Measurements from ENCODE around the gene FAM171A1. TPM values are rescaled to one million over a fixed set of nuclear protein-coding genes. Genes with fewer than 3 reads are reported as not detected.
"Not testable (repeated sequence)": the region's sequence is repeated elsewhere in the genome, so short reads cannot be mapped to it uniquely, and the experiment has no call there.

Gene FAM171A1
- total and polyA plus RNA-seq, 2 donors (not counting 1 experiment from before 2014, with no cell fraction given) = 8.8 to 10.3 TPM

- Histone ChIP-seq H3K9me3 (ENCODE audit: control insufficient read depth, insufficient read depth, low read depth, low read length) (no peaks in the 10 kb centered on the region), H2AFZ (ENCODE audit: low read length) (no peak overlapping the region), H3K9ac (ENCODE audit: insufficient read depth, low read length) (no peak overlapping the region), H3K4me3 (replicated peaks in 1 of 4; ENCODE audit: control extremely low read depth in 1 of 4, insufficient read depth in 1 of 4, low read depth in 3 of 4, low read length in 4 of 4) (no peak overlapping the region), H3K27ac (ENCODE audit: insufficient read depth, low read length) (no peak overlapping the region), H3K27me3 (ENCODE audit: control insufficient read depth, insufficient read depth, low read length) (no peaks in the 10 kb centered on the region), H3K79me2 (ENCODE audit: control insufficient read depth, insufficient read depth, low read length) (no peaks in the 10 kb centered on the region), H3K4me1 (ENCODE audit: control insufficient read depth, extremely low read depth, insufficient read depth, low read length) (no peaks in the 10 kb centered on the region), H3K4me2 (ENCODE audit: extremely low read depth, insufficient read depth, low read length) (no peak overlapping the region), H3K36me3 (ENCODE audit: control insufficient read depth, insufficient read depth, low read length) (no peaks in the 10 kb centered on the region), H4K20me1 (ENCODE audit: control insufficient read depth, extremely low read depth, insufficient read depth, low read length) (no peaks in the 10 kb centered on the region)
- no peak for TF ChIP-seq EZH2 (IDR thresholded peaks at IDR 0.05; ENCODE audit: low read length, missing control alignments)
- TF ChIP-seq, protein P1, sequence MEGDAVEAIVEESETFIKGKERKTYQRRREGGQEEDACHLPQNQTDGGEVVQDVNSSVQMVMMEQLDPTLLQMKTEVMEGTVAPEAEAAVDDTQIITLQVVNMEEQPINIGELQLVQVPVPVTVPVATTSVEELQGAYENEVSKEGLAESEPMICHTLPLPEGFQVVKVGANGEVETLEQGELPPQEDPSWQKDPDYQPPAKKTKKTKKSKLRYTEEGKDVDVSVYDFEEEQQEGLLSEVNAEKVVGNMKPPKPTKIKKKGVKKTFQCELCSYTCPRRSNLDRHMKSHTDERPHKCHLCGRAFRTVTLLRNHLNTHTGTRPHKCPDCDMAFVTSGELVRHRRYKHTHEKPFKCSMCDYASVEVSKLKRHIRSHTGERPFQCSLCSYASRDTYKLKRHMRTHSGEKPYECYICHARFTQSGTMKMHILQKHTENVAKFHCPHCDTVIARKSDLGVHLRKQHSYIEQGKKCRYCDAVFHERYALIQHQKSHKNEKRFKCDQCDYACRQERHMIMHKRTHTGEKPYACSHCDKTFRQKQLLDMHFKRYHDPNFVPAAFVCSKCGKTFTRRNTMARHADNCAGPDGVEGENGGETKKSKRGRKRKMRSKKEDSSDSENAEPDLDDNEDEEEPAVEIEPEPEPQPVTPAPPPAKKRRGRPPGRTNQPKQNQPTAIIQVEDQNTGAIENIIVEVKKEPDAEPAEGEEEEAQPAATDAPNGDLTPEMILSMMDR (conservative IDR thresholded peaks at IDR 0.05 in 1 of 2, IDR thresholded peaks at IDR 0.05 in 1 of 2; ENCODE audit: low read depth in 1 of 2, low read length in 2 of 2) = no peak
- no peak for DNase-seq (ENCODE audit: low read depth in 2 of 2)
Observed at GRCh38 chr10:15279236-15279635, 91.9 kb downstream of the FAM171A1 start.

- H3K36me3 ChIP-seq (ENCODE audit: control insufficient read depth, insufficient read depth, low read length) = no peaks in the 10 kb centered on the region
- no peak overlapping the region for H3K9ac ChIP-seq (ENCODE audit: insufficient read depth, low read length)
- DNase-seq (ENCODE audit: low read depth in 2 of 2) = no peak
- no peak overlapping the region for H3K4me3 ChIP-seq (replicated peaks in 1 of 4; ENCODE audit: control extremely low read depth in 1 of 4, insufficient read depth in 1 of 4, low read depth in 3 of 4, low read length in 4 of 4)
- TF ChIP-seq, protein P1 (conservative IDR thresholded peaks at IDR 0.05 in 1 of 2, IDR thresholded peaks at IDR 0.05 in 1 of 2; ENCODE audit: low read depth in 1 of 2, low read length in 2 of 2) = no peak
- TF ChIP-seq EZH2 (IDR thresholded peaks at IDR 0.05; ENCODE audit: low read length, missing control alignments) = no peak
- H3K27ac ChIP-seq (ENCODE audit: insufficient read depth, low read length) = no peak overlapping the region
- H2AFZ ChIP-seq (ENCODE audit: low read length) = no peak overlapping the region
- H3K27me3 ChIP-seq (ENCODE audit: control insufficient read depth, insufficient read depth, low read length) = no peaks in the 10 kb centered on the region
- no peaks in the 10 kb centered on the region for H3K79me2 ChIP-seq (ENCODE audit: control insufficient read depth, insufficient read depth, low read length)
- no peaks in the 10 kb centered on the region for H3K9me3 ChIP-seq (ENCODE audit: control insufficient read depth, insufficient read depth, low read depth, low read length)
- H3K4me2 ChIP-seq (ENCODE audit: extremely low read depth, insufficient read depth, low read length) = no peak overlapping the region
- no peaks in the 10 kb centered on the region for H3K4me1 ChIP-seq (ENCODE audit: control insufficient read depth, extremely low read depth, insufficient read depth, low read length)
- H4K20me1 ChIP-seq (ENCODE audit: control insufficient read depth, extremely low read depth, insufficient read depth, low read length) = no peaks in the 10 kb centered on the region
Observed at GRCh38 chr10:15278786-15279185, 92.3 kb downstream of the FAM171A1 start.

DNA sequence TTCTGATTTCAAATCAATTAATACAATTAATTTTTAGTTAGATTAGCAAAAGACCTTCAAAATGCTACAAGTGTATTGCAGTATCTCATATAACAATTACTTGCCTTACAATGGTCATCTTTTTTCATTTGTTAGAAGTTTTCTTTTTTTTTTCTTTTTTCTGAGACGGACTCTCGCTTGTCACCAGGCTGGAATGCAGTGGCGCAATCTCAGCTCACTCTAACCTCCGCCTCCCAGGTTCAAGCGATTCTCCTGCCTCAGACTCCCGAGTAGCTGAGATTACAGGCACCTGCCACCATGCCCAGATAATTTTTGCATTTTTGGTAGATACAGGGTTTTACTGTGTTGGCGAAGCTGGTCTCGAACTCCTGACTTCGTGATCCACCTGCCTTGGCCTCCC, 95.0 kb downstream of the FAM171A1 start:
- H3K9me3 ChIP-seq (ENCODE audit: control insufficient read depth, insufficient read depth, low read depth, low read length) = not testable (repeated sequence)

DNA sequence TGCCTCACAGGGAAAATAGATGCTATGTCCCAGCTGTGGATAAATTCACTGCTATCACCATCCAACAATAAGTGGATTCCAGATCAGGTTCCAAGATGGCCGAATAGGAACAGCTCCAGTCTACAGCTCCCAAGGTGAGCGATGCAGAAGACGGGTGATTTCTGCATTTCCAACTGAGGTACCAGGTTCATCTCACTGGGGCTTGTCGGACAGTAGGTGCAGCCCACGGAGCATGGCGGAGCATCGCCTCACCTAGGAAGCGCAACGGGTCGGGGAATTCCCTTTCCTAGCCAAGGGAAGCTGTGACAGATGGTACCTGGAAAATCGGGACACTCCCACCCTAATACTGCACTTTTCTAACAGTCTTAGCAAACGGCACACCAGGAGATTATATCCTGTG, 101.3 kb downstream of the FAM171A1 start:
- not testable (repeated sequence) for H3K4me1 ChIP-seq (ENCODE audit: control insufficient read depth, extremely low read depth, insufficient read depth, low read length); H3K4me3 ChIP-seq (replicated peaks in 1 of 4; ENCODE audit: control extremely low read depth in 1 of 4, insufficient read depth in 1 of 4, low read depth in 3 of 4, low read length in 4 of 4); H3K27me3 ChIP-seq (ENCODE audit: control insufficient read depth, insufficient read depth, low read length); DNase-seq (ENCODE audit: low read depth in 2 of 2); H3K36me3 ChIP-seq (ENCODE audit: control insufficient read depth, insufficient read depth, low read length); H2AFZ ChIP-seq (ENCODE audit: low read length); H3K27ac ChIP-seq (ENCODE audit: insufficient read depth, low read length); H3K79me2 ChIP-seq (ENCODE audit: control insufficient read depth, insufficient read depth, low read length); H4K20me1 ChIP-seq (ENCODE audit: control insufficient read depth, extremely low read depth, insufficient read depth, low read length); H3K9me3 ChIP-seq (ENCODE audit: control insufficient read depth, insufficient read depth, low read depth, low read length); H3K4me2 ChIP-seq (ENCODE audit: extremely low read depth, insufficient read depth, low read length); H3K9ac ChIP-seq (ENCODE audit: insufficient read depth, low read length)

More for the DNA sequence above, 95.0 kb downstream of the FAM171A1 start:
- DNase-seq (ENCODE audit: low read depth in 2 of 2) = peak in 1 of 2 donors; percentile 22
- not testable (repeated sequence) for H3K27ac ChIP-seq (ENCODE audit: insufficient read depth, low read length); H4K20me1 ChIP-seq (ENCODE audit: control insufficient read depth, extremely low read depth, insufficient read depth, low read length); H3K4me3 ChIP-seq (replicated peaks in 1 of 4; ENCODE audit: control extremely low read depth in 1 of 4, insufficient read depth in 1 of 4, low read depth in 3 of 4, low read length in 4 of 4); H3K79me2 ChIP-seq (ENCODE audit: control insufficient read depth, insufficient read depth, low read length); H3K9ac ChIP-seq (ENCODE audit: insufficient read depth, low read length); H3K4me1 ChIP-seq (ENCODE audit: control insufficient read depth, extremely low read depth, insufficient read depth, low read length); H3K27me3 ChIP-seq (ENCODE audit: control insufficient read depth, insufficient read depth, low read length); H3K36me3 ChIP-seq (ENCODE audit: control insufficient read depth, insufficient read depth, low read length); H3K4me2 ChIP-seq (ENCODE audit: extremely low read depth, insufficient read depth, low read length); H2AFZ ChIP-seq (ENCODE audit: low read length)

Data from fibroblast of lung (primary cell).